Putamen (tissue), 1 donor: ENCODE results near the gene TRAPPC4.
"Not testable (repeated sequence)": the region's sequence is repeated elsewhere in the genome, so short reads cannot be mapped to it uniquely, and the experiment has no call there.

Experiments used
- DNase-seq: peaks from one replicate; pipeline ENCODE4 v3.0.0-alpha.2; 2016; ENCODE audit warnings: low spot score

Gene TRAPPC4

GRCh38 chr11:119014209-119014924 lies 4.2 kb upstream of the TRAPPC4 start:
- DNase-seq = no peak

- no peak for DNase-seq
Observed at GRCh38 chr11:119015054-119015611, 3.4 kb upstream of the TRAPPC4 start.

- DNase-seq = no peak
Observed at GRCh38 chr11:119016216-119017009, 2.2 kb upstream of the TRAPPC4 start.

GRCh38 chr11:119017377-119017776 lies 1.2 kb upstream of the TRAPPC4 start:
- not testable (repeated sequence) for DNase-seq

- DNase-seq = no peak
Observed at GRCh38 chr11:119019996-119020395, 1.4 kb downstream of the TRAPPC4 start.

GRCh38 chr11:119021631-119022030 lies 3.1 kb downstream of the TRAPPC4 start:
- no peak for DNase-seq

- no peak for DNase-seq
Observed at GRCh38 chr11:119023741-119024140, 5.2 kb downstream of the TRAPPC4 start.

- DNase-seq = no peak
Observed at GRCh38 chr11:119024430-119025098, 6.0 kb downstream of the TRAPPC4 start.

- no peak for DNase-seq
Observed at GRCh38 chr11:119025099-119025473, 6.5 kb downstream of the TRAPPC4 start.

- DNase-seq = no peak
Observed at GRCh38 chr11:119025541-119025940, 7.0 kb downstream of the TRAPPC4 start.

GRCh38 chr11:119025978-119026766 lies 7.6 kb downstream of the TRAPPC4 start:
- no peak for DNase-seq

GRCh38 chr11:119026970-119027369 lies 8.4 kb downstream of the TRAPPC4 start:
- no peak for DNase-seq

- no peak for DNase-seq
Observed at GRCh38 chr11:119027561-119028345, 9.2 kb downstream of the TRAPPC4 start.

GRCh38 chr11:119028346-119029068 lies 9.9 kb downstream of the TRAPPC4 start:
- DNase-seq = no peak

GRCh38 chr11:119029069-119029339 lies 10.4 kb downstream of the TRAPPC4 start:
- DNase-seq = no peak

GRCh38 chr11:119029340-119030028 lies 10.9 kb downstream of the TRAPPC4 start:
- peak; percentile 39 for DNase-seq

- no peak for DNase-seq
Observed at GRCh38 chr11:119030029-119030328, 11.4 kb downstream of the TRAPPC4 start.

GRCh38 chr11:119030329-119031047 lies 11.9 kb downstream of the TRAPPC4 start, which contains the start of gene SLC37A4:
Gene SLC37A4, minus strand, starts transcription at chr11:119030877.
- peak; percentile 96 for DNase-seq

GRCh38 chr11:119031912-119032280 lies 13.3 kb downstream of the TRAPPC4 start:
- DNase-seq = no peak
